ENCODE data around the gene KCTD20.
A peak's percentile ranks its signal among the peaks of the same experiment; 100 is the strongest.

KCTD20 gene

DNA sequence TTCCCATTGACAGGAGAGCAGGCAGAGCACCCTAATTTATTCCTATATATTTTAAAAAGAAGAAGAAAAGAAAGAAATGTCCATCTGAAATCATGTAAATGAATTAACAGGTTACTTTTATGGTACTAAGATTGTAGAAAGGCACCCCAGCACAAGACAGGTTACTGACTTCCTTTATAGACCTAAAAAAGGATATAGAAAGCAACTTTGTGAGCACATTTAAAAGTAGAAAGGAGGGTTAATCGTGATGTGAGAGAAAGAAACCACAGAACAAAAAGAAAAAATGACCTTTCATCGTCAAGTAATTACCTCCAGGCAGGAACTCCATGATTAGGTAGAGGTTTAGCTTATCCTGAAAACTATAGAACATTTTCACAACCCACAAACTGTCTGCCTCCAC is 74.6 kb downstream of the KCTD20 start:
- Histone ChIP-seq H3K4me3 (no peak overlapping the region), H3K27ac (no peak overlapping the region)

DNA sequence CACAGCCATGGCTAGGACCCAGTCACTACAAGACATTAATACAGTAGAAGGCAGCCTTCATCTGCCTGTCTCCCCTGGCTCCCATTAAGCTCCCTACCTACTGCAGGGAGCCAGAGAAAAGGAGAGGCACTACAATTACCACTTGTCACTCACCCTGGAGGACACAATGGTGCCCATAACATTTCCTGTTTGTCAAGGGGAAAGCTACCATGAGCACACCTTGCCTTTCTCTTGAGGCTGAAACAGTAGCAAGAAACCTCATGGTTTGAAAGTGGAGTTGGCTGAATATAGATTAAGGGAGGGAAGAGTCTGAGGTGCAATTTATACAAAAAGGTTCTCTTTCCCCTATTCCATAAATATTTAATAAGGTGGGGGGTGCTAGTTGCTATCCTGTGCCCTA is 76.6 kb downstream of the KCTD20 start:
- Histone ChIP-seq H3K27ac (no peak overlapping the region), H3K4me3 (no peak overlapping the region)

DNA sequence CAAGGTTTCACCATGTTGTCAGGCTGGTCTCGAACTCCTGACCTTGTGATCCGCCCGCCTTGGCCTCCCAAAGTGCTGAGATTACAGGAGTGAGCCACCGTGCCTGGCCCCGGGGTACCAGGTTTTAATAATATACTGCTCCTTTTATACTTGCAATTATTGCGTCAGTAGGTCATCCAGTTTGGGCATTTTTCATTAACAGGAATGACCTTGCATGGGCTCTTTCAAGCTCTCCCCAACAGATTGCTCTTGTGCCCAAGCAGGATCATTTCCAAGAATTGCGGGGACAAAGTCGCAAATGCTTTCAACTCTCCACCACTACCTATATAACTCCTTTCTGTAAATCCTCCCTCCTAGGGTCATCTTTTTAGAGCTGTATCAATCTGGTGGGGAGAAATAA is 80.7 kb downstream of the KCTD20 start:
- Histone ChIP-seq H3K4me3 (no peak overlapping the region), H3K27ac (no peak overlapping the region)

DNA sequence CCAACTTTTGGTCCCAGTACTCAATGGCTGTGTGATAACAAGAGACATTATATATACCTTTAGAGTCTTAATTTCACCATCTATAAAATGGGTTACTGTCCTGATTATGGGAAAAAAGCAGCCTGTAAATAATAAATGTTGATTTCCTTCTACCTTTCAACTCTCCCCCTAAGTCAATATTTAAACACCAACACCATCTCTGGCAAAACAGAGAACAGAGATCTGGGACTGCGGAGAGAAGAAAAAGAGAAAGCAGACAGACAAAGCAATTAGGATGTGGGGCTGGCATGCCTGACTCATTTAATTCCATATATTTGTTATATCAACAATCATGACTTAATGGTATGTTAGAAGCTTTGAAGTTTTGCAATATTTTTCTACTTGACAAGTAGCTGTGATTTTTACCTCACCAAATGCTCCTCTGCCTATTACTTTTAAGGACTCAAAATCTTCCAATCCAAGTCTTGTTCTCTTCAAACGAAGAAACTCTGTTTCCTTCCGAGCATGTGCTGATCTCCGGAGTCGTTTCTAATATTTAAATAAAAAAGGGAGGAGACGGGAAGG is 81.2 kb downstream of the KCTD20 start:
- H3K27ac ChIP-seq: peak overlapping the region in 1 of 21 experiments; percentile 15
- no peak overlapping the region for H3K4me3 ChIP-seq

DNA sequence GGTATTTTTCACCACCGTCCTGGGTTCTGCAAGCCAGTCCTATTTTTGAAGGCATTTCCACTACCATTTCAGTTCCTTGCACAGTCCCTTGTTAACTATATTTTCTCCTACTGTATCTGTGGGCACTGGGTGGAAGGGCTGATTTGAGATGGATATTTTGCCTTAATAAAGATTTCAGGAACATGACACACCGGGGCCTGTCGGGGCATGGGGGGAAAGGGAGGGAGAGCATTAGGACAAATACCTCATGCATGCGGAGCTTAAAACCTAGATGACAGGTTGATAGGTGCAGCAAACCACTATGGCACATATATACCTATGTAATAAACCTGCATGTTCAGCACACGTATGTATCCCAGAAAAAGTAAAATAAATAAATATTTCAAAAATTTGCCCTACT is 82.1 kb downstream of the KCTD20 start:
- Histone ChIP-seq H3K4me3 (no peak overlapping the region), H3K27ac (no peak overlapping the region)

DNA sequence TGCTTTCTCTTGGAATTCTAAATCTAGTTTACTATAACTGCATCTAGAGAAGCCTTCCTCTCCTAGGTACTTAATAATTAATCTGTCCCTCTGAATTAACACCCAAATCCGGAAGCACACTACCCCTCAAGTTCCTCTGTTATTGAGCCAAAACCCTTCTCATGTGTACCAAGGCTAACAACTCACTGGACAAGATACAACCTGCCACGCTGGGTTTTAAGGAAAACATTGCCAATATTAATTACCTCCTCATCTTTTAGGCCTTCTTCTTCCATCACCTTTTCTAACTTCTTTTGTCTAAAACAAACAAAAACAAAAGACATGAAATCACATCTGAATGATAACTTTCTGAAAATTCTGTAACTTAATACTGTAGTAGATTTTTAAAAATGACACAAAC is 82.5 kb downstream of the KCTD20 start:
- Histone ChIP-seq H3K4me3 (no peak overlapping the region), H3K27ac (no peak overlapping the region)

DNA sequence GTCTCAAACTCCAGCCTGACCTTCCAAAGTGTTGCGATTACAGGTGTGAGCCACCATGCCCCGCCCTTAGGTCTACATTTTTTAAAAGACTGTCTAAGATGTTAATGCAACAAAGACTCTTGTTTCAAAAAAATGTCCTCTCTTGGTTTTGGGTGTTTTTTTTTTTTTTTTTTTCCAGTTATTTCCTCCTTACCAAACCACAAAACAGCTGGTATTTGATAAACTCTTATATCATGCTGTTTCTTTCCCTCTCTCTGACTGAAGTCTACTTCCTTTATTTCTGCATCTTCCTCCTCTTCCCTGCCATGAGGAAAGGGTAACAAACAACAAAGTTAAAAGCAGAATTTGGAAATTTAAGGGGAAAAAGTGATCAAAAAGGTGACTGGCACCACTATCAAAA is 83.3 kb downstream of the KCTD20 start:
- Histone ChIP-seq H3K4me3 (no peak overlapping the region), H3K27ac (no peak overlapping the region)

DNA sequence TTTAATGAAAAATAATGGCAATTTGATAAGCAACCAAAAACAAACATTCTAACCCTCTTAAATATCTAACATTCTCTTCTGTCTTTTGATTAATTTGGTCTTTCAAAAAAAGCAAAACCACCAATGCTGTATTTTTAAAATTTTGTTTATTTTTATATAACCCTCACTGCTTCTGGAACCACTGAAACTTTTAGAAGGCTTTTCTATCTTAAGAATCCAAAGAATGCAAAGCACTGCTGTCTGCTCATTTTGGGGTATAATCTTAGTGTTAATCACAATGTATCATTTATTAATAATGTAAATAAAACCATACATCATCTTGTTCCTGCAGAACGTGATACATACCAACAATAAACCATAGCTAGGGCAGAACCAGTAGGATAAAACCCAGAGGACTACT is 90.5 kb downstream of the KCTD20 start:
- Histone ChIP-seq H3K27ac (no peak overlapping the region), H3K4me3 (no peak overlapping the region)

DNA sequence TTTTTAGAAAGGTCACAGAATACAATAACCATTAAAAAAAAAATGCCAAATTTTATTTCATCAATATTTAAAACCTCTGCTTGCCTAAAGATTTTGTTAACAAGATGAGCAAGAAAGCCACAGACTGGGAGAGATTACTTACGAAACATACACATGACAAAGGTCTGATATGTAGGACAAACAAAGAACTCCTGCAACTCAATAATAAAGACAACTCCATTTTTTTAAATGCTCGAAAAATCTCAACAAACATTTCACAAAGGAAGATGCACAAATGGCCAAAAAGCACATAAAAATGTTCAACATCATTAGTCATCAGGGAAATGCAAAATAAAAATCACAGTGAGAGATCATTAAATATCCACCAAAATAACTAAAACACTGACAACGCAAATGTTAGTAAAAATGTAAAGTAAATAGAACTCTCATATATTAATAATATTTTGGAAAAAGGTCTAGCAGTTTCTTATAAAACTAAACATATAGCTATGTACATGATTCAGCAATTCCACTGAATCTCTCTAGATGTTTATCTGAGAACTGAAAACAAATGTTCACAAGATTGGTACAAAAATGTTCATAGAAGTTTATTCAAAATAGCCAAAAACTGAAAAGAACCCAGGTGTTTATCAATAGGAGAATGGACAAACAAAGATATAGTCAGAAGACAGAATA is 94.2 kb downstream of the KCTD20 start:
- Histone ChIP-seq H3K27ac (no peak overlapping the region), H3K4me3 (no peak overlapping the region)

DNA sequence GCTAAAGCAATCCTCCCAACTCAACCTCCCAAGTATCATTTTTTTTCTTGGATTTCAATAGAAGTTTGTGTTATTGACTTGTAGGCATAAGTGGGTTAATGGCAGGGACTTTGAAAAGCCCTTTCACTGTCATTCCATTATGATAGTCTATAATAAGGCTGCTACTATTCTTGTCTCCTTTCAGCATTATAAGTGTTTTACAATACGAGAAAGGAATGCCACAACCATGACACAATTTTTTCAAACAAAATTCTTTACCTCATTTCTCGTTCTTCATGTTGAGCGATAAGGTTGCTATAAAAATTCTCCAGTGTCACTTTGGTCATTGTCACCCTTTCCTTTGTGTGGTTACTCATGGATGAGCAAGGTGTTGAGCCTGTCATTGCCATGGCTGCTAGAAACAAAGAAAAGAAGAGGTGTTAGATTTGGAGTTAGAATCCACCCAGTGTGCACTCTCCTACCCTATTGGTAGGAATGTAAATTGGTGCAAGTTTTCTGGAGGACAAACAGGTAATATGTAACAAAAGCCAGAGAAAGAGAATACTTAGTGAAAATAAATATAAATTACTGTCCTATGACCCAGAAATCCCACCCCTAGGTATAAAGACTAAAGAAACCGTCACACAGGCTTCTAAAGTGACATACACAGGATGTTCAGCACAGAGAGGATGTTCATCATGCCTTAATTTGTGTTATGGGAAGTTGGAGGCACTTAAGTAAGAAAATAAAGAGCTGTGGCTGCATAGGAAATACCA is 97.2 kb downstream of the KCTD20 start:
- Histone ChIP-seq H3K4me3 (no peak overlapping the region), H3K27ac (peak overlapping the region in 1 of 21 experiments; percentile 3)

Data from skin epidermis (tissue), 12 donors.